Left renal cortex interstitium (tissue), 4 donors: Measurements from ENCODE around the gene SORBS2. TPM values are rescaled to one million over a fixed set of nuclear protein-coding genes. Genes with fewer than 3 reads are reported as not detected.
"Not testable (repeated sequence)": the region's sequence is repeated elsewhere in the genome, so short reads cannot be mapped to it uniquely, and the experiment has no call there.

Source experiments
- DNase-seq, 4 donors: peaks; one replicate each; pipeline ENCODE4 v3.0.0-alpha.2; 2013; ENCODE audit warnings: low read depth in 4 of 4, low spot score in 2 of 4, missing footprints in 1 of 4
- polyA plus RNA-seq, 4 donors: library from polyadenylated mRNA; unstranded; fragments of 120-200 nt; gene quantifications; one replicate each; pipeline ENCODE4 v1.2.1, GENCODE V29; 2013; ENCODE audit not compliant: insufficient read length in 4 of 4

SORBS2 gene
- polyA plus RNA-seq, 4 donors = 65.3 to 78.9 (median 69.1) TPM

DNA sequence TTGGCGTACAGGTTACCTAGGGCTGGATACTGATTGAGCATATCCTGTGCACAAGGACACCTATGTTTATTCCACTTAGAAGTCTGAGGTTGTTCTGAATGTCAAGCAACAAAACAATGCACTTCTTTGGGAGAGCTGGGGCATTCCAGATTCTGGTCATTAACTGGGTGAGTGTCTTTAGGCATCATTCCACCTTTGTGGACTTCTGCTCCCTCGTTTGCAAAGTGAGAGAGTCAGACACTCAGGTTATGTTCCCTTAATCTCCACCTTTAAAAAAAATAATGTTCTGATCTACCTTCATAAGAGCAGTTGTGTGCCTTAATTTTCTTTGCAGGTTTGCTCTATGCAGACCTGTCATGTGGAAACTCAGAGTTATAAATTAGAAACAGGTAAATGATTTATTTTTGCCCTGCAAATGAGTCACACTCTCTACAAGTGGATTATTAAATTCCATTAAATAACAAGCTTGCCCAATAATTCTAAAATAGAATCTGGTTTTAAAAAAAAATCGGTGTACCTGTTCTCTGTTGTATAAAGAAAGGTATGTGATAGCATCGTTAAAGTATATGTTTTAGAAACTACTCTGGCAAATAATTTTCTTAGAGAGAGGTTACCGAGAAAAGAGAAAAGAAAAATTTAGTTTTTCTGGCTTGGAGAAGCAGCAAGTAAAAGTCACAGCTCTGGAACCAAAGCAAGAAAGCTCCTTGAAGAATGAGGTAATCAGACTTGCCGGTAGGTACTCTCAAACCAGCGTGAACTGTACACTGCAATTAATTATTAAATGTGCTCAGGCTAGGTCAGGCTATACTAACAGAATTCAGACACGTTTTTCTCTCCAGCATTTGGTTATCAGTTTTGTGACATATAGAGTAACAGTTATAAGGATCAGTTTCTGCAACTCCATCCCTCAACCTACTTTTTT, 93.2 kb downstream of the SORBS2 start:
- no peak for DNase-seq

DNA sequence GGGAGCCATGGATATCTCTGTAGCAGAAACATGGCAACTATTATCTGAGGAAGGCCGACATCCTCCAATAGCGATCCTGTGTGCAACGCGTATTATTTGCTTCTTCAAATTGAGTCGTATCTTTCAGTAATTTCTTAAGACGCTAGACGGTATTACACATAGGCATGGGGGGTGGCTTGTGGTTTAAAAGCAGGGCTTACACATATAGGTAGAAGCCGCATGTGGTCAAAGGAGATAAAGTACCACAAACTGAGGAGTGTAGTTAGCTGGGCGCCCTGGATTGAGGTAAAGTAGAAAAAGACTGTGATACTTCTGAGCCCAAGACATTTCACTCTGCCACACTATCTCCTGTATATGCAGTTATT, 94.6 kb downstream of the SORBS2 start:
- DNase-seq = no peak

DNA sequence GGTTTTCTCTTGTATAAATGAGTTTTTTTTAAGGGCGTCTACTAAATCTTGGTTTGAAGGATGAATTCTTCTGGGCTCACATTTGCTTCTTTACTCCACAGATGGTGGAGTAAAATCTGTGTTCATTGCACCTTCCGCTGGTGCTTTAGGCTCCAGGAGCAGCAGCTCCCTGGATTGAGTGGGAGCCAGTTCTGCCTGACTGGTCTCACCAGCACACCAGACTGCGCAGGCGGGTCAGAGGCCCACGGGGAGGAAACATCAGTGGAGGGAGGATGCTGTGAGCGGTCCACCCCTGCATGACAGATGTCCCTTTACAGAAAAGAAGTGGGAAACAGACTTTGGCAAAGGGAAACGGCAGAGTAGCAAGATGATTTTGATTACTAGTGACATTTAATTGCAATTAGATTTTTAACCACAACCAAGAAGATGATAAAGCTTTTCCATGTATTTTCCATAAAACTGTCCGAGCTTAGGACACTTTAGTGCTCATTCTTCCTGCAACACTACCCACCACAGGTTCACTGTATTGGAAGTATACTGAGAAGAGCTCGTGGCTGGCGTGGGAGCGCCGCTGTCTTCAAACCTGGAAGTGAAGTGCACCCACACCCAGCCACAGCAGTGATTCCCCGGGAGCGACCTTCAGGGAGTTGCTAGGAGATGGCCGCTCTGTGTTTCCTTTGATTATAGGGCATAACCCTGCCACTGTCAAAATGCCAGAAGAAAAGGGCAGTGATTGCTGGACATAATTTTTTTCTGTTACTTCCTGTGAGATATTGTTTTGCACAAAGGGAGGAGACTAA, 95.2 kb downstream of the SORBS2 start:
- DNase-seq = no peak

- DNase-seq = no peak
Measured at GRCh38 chr4:185716141-185716551, 95.8 kb downstream of the SORBS2 start.

GRCh38 chr4:185714524-185714923, 97.5 kb downstream of the SORBS2 start:
- not testable (repeated sequence) for DNase-seq

- DNase-seq = no peak
Measured at GRCh38 chr4:185713731-185714130, 98.3 kb downstream of the SORBS2 start.

DNA sequence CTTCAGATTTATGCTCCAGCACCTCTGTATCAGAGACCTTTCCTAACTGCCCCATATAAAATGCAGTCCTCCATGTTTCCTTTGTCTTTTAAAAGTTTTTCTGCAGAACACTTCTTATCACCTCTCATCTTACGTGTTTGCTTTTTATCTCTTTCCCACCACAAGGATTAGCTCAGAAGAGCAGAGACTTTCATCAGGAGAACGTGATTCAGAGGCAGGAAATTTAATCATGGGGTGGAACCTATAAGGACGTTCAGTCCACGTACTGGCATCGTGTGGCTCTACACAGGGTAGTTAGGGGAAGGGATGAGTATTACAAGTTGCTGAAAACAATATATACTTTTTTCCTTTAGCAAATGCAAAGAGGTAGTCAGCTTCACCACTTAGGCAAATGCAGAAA, 98.7 kb downstream of the SORBS2 start:
- no peak for DNase-seq

GRCh38 chr4:185712350-185713024, 99.5 kb downstream of the SORBS2 start:
- no peak for DNase-seq

GRCh38 chr4:185711726-185712125, 100.3 kb downstream of the SORBS2 start:
- no peak for DNase-seq

DNA sequence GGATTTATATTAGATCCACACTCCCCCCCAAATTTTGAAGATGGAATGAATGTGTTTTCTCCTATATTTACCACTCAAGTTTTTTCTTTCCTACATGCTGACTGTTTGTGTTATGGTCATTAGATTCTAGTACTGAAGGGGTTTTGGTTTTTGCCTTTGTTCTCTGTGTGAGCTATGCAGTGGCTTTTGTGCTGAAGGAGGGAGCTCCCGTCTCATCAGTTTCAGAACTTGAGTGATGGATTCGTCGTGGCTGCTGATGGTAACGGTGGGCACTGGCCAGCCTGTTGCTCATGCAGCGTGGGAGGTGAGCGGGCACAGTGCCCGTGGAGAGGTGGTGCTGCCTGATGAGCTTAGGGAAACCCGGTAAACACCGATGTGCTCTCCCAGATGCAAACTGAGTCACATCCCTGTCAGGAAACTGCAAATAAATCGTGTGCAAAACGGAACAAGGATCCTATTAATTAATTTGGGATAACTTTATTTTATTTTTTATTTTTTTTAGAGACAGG, 101.5 kb downstream of the SORBS2 start:
- DNase-seq = no peak

- DNase-seq = no peak
Measured at GRCh38 chr4:185709802-185710486, 102.0 kb downstream of the SORBS2 start.

- no peak for DNase-seq
Measured at GRCh38 chr4:185708348-185708747, 103.6 kb downstream of the SORBS2 start.

GRCh38 chr4:185707622-185708021, 104.4 kb downstream of the SORBS2 start:
- not testable (repeated sequence) for DNase-seq

- no peak for DNase-seq
Measured at GRCh38 chr4:185702147-185702663, 109.8 kb downstream of the SORBS2 start.

DNA sequence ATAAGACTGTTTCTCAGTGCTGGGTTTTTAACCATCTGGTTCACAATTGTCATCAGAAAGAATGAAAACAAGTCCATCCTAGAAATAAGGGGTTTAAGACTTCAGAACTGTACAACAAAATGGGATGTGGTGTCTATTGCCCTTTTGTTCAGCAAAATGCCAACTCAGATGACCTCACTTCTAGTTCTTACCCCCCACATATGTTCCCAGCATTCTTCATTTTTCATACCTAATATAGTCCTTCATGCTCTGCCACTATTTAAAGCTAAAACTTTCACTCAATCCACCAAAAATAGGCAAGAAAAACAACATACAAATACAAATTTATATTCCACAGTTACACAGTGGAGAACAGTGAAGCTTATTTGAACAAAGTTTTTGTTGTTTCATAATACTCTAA, 111.4 kb downstream of the SORBS2 start:
- no peak for DNase-seq

GRCh38 chr4:185700048-185700447, 111.9 kb downstream of the SORBS2 start:
- no peak for DNase-seq

DNA sequence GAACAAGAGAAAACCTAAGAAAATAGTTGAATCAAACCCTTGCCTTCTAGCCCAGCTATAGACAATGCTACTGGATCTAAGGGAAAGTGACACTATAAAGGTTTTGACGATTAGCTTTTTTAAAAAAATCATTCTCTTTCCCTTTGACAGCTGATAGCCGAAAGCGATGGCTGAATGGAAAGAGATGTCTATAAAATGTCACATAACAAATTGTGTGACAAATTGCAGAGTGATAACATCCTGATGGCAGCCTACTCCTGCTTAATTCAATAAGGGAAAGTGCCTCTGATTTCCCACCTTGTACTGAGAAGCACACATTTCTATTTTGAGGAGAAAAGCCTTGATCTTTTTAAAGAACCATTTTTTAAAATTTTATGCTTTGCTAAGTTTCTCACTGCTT, 114.5 kb downstream of the SORBS2 start:
- no peak for DNase-seq

GRCh38 chr4:185695743-185696142, 116.3 kb downstream of the SORBS2 start:
- no peak for DNase-seq

DNA sequence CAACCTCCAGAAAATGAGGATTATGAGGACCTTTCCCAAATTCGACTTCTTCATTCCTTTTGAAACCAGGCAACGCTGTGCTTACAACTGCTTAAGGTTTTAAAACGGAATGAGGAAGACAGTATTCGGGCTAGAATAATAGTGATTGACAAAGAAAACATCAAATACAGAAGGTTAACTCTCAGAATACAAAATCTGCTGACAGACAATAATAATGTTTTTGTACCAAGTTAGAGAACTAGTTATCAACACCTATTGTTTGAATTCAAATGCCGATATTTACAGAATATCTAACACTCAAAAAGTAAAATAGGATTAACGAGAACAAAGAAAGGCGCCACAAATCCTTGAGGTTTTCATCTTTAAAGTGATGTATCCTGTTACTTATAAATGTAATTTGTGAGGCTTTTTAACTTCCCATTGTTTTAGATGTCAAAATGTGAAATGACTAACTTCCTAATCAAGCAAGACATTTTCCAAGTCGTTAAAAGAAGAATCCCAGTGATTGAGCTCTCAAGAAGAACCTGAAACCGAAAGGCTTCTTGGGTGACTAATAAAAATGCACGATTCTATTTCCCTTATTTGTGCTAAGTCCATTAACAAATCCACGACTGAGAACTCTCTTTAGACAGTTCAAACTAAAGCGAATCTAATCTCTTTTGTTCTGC, 118.3 kb downstream of the SORBS2 start:
- DNase-seq = no peak

DNA sequence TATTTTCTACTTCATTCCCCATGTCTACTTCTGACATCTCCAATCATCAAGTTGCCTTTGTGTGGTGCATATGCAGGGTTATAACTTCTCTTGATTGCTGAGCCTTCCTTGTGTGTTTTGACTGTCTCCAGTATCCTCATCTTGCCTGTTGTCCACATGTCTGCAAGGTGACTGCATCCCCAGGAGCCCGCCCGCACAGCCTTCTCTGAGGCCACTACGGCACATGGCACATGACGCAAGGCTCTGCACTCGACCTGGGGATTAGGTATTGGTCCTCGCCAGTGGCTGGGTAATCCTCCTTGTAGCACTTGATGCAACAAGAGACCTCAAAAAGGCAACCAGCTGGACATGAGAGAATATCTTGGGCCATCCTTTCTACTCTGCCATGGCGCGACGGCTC, 122.6 kb downstream of the SORBS2 start:
- no peak for DNase-seq
